Colonic mucosa (tissue), 4 donors: ENCODE measurements around the gene HGF. TPM values are rescaled to one million over a fixed set of nuclear protein-coding genes. Genes with fewer than 3 reads are reported as not detected.

ENCODE experiments used
- DNase-seq: peaks from one replicate; pipeline ENCODE4 v3.0.0-alpha.2; 2020
- H3K27ac ChIP-seq: fragments of 200-600 bp; one replicate; pipeline ENCODE4 v1.8.0; 2021
- H3K27me3 ChIP-seq: fragments of 200-600 bp; one replicate; pipeline ENCODE4 v1.8.0; 2021
- H3K36me3 ChIP-seq: fragments of 200-600 bp; one replicate; pipeline ENCODE4 v1.8.0; 2021
- H3K4me1 ChIP-seq: fragments of 200-600 bp; one replicate; pipeline ENCODE4 v1.8.0; 2021; ENCODE audit warnings: mild to moderate bottlenecking
- H3K4me3 ChIP-seq: fragments of 200-600 bp; one replicate; pipeline ENCODE4 v1.8.0; 2021
- H3K9ac ChIP-seq, 2 donors: one replicate each; pipeline ENCODE4 v1.7.0; 2013; ENCODE audit warnings: control low read depth in 2 of 2, low read depth in 2 of 2, low read length in 2 of 2
- H3K9me3 ChIP-seq: fragments of 200-600 bp; one replicate; pipeline ENCODE4 v1.8.0; 2021
- intact Hi-C: fragments of 100-400 bp; cut with DNase I; formaldehyde crosslinking; loops from one replicate; pipeline ENCODE4 v1.14.1; 2022
- total RNA-seq, 2 donors: library from RNA; stranded (reverse); fragmentation: NEBNext Ultra II Directional in 1 of 2; extraction: Animal tissue kit (Norgen Biotek cat#: 25700) in 1 of 2; gene quantifications; one replicate each; pipeline ENCODE4 v1.2.1, GENCODE V29; 2021
- TF ChIP-seq, protein P1 (sequence below): fragments of 200-600 bp; IDR thresholded peaks from one replicate; pipeline ENCODE4 v1.8.0; 2022; ENCODE audit warnings: antibody characterized with exemption, mild to moderate bottlenecking
- donor health status: healthy.
- donor health status: DM: no; HTN: no; CAD: no.
- donor health status: DM: no; HTN: no; CAD: no.

The HGF gene
- total RNA-seq, 2 donors from 2014 or later = 0.96 to 4.5 TPM

DNA sequence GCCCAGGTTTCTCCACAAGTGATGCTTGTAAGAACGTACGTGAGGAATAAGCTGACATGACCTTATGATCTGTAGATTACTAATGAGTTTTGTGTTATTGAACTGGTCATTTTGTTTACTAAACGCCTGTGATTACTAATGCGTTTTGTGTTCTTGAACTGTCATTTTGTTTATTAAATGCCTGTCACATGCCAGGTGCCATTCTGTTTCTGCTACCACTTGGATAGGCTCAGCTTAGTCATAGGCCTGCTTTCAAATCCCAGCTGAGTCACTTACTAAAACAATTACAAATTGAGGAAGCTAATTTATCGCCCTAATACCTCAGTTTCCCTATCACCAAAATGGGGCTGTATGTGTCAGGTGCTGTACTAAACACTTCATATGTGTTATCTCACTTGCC, 4.7 kb upstream of the HGF start:
- intact Hi-C loops = no loop called here

DNA sequence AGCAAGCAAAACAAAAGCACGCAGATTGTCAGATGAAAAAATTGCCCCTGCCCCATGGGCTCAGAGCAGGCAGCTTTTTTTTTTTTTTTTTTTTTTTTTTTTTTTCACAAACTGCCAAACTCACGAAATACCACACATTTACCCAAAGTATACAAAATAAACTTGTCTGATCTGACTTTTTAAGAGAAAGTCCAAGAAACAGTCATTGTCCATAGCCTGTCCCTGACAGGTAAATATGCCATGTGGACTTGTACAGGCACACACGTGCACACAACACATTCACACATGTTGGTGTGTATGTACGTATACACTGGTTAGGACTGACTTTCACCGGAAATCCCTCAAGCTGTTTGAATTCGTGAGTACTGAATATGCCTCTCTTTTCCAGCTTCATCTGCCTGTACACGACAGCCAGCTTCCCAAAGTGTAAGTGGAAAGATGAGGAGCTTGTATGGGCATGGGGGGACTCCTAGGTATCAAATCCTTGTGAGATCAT, 929 bp upstream of the HGF start:
- DNase-seq = no peak
- no peaks in the 10 kb centered on the region for H3K36me3 ChIP-seq
- no peaks in the 10 kb centered on the region for H3K9me3 ChIP-seq
- H3K4me1 ChIP-seq = no peaks in the 10 kb centered on the region
- no peak overlapping the region for H3K27ac ChIP-seq
- no peaks in the 10 kb centered on the region for H3K27me3 ChIP-seq
- intact Hi-C loops = no loop called here
- no peak overlapping the region for H3K4me3 ChIP-seq
- H3K9ac ChIP-seq = no peak overlapping the region
- TF ChIP-seq, protein P1, sequence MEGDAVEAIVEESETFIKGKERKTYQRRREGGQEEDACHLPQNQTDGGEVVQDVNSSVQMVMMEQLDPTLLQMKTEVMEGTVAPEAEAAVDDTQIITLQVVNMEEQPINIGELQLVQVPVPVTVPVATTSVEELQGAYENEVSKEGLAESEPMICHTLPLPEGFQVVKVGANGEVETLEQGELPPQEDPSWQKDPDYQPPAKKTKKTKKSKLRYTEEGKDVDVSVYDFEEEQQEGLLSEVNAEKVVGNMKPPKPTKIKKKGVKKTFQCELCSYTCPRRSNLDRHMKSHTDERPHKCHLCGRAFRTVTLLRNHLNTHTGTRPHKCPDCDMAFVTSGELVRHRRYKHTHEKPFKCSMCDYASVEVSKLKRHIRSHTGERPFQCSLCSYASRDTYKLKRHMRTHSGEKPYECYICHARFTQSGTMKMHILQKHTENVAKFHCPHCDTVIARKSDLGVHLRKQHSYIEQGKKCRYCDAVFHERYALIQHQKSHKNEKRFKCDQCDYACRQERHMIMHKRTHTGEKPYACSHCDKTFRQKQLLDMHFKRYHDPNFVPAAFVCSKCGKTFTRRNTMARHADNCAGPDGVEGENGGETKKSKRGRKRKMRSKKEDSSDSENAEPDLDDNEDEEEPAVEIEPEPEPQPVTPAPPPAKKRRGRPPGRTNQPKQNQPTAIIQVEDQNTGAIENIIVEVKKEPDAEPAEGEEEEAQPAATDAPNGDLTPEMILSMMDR = no peak

More for the DNA sequence above, 4.7 kb upstream of the HGF start:
- TF ChIP-seq, protein P1 = no peak
- no peak for DNase-seq
- H3K4me3 ChIP-seq = no peak overlapping the region
- H3K27me3 ChIP-seq = no peaks in the 10 kb centered on the region
- no peaks in the 10 kb centered on the region for H3K4me1 ChIP-seq
- H3K9ac ChIP-seq = no peak overlapping the region
- H3K9me3 ChIP-seq = no peaks in the 10 kb centered on the region
- no peak overlapping the region for H3K27ac ChIP-seq
- H3K36me3 ChIP-seq = no peaks in the 10 kb centered on the region

DNA sequence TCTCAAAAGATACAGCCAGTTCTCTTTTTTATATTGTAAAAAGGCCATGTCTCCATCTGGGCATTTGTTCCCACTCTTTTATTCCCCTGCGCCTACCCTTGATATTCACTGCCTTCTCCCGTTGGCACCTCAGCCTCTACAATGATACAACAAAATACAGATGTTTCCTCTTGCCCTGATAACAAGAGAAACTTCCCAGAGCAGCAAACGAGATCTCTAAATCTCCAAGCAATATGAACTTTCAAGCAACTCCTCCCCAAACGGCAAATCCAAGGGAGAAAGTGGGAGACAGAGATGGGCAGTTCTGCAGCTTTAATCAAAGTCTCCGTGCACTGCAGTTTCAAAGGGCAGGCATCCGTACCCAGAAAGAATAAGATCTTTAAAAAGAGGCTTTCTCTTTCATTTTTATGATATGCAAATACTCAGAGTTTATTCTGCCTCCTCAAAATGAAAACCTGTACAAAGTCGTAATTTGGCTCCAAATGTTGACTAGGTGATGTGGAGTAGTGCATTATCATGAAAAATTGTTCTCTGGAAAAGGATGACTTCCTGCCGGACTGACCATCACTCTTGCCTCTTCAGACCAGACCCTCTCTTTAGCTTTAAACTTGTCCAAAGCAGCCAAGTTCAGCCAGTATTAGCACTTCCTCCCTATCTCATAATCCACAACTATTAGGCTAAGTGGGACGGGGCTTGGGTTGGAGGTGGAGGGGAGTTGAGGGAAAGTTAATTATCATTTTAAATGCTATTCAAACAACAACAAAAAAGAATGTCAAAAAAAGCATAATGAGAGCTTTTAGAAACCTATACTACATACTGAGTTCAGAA, 682 bp downstream of the HGF start:
- intact Hi-C loops = no loop called here
- Histone ChIP-seq H3K27me3 (no peaks in the 10 kb centered on the region), H3K4me1 (no peaks in the 10 kb centered on the region), H3K27ac (peak overlapping the region; percentile 45), H3K36me3 (no peaks in the 10 kb centered on the region), H3K4me3 (peak overlapping the region; percentile 12), H3K9ac (peak overlapping the region; percentile 35 to 40), H3K9me3 (no peaks in the 10 kb centered on the region)
- DNase-seq = no peak
- TF ChIP-seq, protein P1 = no peak

DNA sequence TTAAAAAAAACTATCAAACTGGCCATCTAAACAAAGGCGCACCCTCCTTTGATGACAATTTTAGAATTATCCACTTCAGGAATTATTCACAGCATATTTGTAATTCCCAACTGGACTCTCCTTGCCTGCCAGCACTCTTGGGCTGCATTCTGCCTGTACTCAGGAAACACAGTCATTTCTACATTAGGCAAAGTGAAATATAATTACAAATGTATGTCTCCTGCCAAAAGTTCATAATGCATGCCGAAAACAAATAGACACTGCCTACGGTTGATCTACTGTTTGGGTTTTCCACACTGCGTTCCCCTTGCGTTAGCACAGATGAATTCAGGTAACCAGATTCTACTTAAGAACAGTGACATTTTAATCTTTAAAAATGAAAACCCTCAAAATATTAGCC, 1.9 kb downstream of the HGF start:
- Histone ChIP-seq H3K27ac (no peak overlapping the region), H3K9me3 (no peaks in the 10 kb centered on the region), H3K9ac (no peak overlapping the region), H3K4me3 (no peak overlapping the region), H3K36me3 (no peaks in the 10 kb centered on the region), H3K27me3 (no peaks in the 10 kb centered on the region), H3K4me1 (no peaks in the 10 kb centered on the region)
- intact Hi-C loops = no loop called here
- no peak for DNase-seq
- TF ChIP-seq, protein P1 = no peak

DNA sequence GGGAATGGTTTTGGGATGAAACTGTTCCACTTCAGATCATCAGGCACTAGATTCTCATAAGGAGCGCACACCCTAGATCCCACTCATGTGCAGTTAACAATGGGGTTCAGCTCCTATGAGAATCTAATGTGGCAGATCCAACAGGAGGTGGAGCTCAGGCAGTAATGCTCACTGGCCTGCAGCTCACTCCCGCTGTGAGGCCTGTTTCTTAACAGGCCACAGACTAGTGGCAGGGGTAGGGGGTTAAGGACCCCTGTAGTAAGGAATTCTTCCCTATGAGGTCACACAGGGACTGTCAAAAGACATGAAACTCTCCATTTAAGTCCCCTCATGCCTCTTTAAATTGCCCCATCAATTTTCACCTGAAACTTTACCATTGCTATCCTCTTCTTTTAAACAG, 8.0 kb downstream of the HGF start:
- no peak for DNase-seq
- Histone ChIP-seq H3K4me1 (no peaks in the 10 kb centered on the region), H3K9me3 (no peaks in the 10 kb centered on the region), H3K27me3 (no peaks in the 10 kb centered on the region), H3K4me3 (no peak overlapping the region), H3K27ac (no peak overlapping the region), H3K9ac (no peak overlapping the region), H3K36me3 (no peaks in the 10 kb centered on the region)
- TF ChIP-seq, protein P1 = no peak
- intact Hi-C loops = no loop called here
